Fibroblast of lung (primary cell): Measurements from ENCODE around the gene LYVE1. TPM values are rescaled to one million over a fixed set of nuclear protein-coding genes. Genes with fewer than 3 reads are reported as not detected.

Experiments used
- DNase-seq, 2 donors: peaks; one replicate each; pipeline versions ENCODE4 v3.0.0 to v3.0.0-alpha.2; 2010; ENCODE audit warnings: low read depth in 2 of 2
- H2AFZ ChIP-seq: 2 replicates; pipeline ENCODE4 v1.5.1; 2012; ENCODE audit warnings: low read length, control low read depth, inconsistent platforms
- H3K27ac ChIP-seq: 2 replicates; pipeline ENCODE4 v1.5.1; 2011; ENCODE audit warnings: low read length, control low read depth; ENCODE audit not compliant: insufficient read depth
- H3K27me3 ChIP-seq: 2 replicates; pipeline ENCODE4 v1.5.1; 2011; ENCODE audit warnings: mild to moderate bottlenecking, low read length; ENCODE audit not compliant: control insufficient read depth, insufficient read depth
- H3K36me3 ChIP-seq: 2 replicates; pipeline ENCODE4 v1.5.1; 2011; ENCODE audit warnings: low read length; ENCODE audit not compliant: control insufficient read depth, insufficient read depth
- H3K4me1 ChIP-seq: 2 replicates; pipeline ENCODE4 v1.5.1; 2011; ENCODE audit warnings: low read length; ENCODE audit not compliant: control insufficient read depth, insufficient read depth; ENCODE audit errors: extremely low read depth
- H3K4me2 ChIP-seq: 2 replicates; pipeline ENCODE4 v1.5.1; 2011; ENCODE audit warnings: low read length, control low read depth; ENCODE audit not compliant: insufficient read depth; ENCODE audit errors: extremely low read depth
- H3K4me3 ChIP-seq, 4 experiments: fragments of 200-600 bp in 1 of 4; sonication (generic) in 1 of 4; replicated peaks in 1 of 4; 2 replicates each; pipeline ENCODE4 v1.5.1; 2011 to 2016; ENCODE audit warnings: low read length in 4 of 4, low read depth in 3 of 4, mild to moderate bottlenecking in 3 of 4, control low read depth in 2 of 4, inconsistent platforms in 1 of 4, mixed read lengths in 1 of 4; ENCODE audit not compliant: insufficient read depth in 1 of 4; ENCODE audit errors: control extremely low read depth in 1 of 4
- H3K79me2 ChIP-seq: 2 replicates; pipeline ENCODE4 v1.5.1; 2012; ENCODE audit warnings: mild to moderate bottlenecking, low read length, inconsistent platforms; ENCODE audit not compliant: control insufficient read depth, insufficient read depth
- H3K9ac ChIP-seq: 2 replicates; pipeline ENCODE4 v1.5.1; 2011; ENCODE audit warnings: mild to moderate bottlenecking, low read length, control low read depth; ENCODE audit not compliant: insufficient read depth
- H3K9me3 ChIP-seq: 2 replicates; pipeline ENCODE4 v1.5.1; 2012; ENCODE audit warnings: low read depth, low read length; ENCODE audit not compliant: control insufficient read depth, insufficient read depth
- H4K20me1 ChIP-seq: 2 replicates; pipeline ENCODE4 v1.5.1; 2011; ENCODE audit warnings: low read length; ENCODE audit not compliant: control insufficient read depth, insufficient read depth; ENCODE audit errors: extremely low read depth
- EZH2 ChIP-seq: IDR thresholded peaks from 2 replicates; pipeline ENCODE4 v1.5.1; 2012; ENCODE audit warnings: low read length, control low read depth, mild to moderate bottlenecking; ENCODE audit errors: missing control alignments
- polyA plus RNA-seq, 2 donors: library from polyadenylated mRNA; depleted of rRNA in 1 of 2; stranded (reverse) in 1 of 2; unstranded in 1 of 2; fragments of >200 nt; gene quantifications; 2 replicates each; pipeline ENCODE4 v1.2.1, GENCODE V29; 2011 to 2012; ENCODE audit warnings: missing spikeins in 1 of 2
- total RNA-seq: library from RNA; depleted of rRNA; stranded (reverse); fragments of >200 nt; gene quantifications from 2 replicates; pipeline ENCODE4 v1.2.1, GENCODE V29; 2014
- TF ChIP-seq, protein P1 (sequence below), 2 donors: IDR thresholded peaks in 1 of 2; conservative IDR thresholded peaks in 1 of 2; 1 replicate in 1 of 2; 2 replicates in 1 of 2; pipeline ENCODE4 v1.5.1; 2011 to 2012; ENCODE audit warnings: low read length in 2 of 2, control low read depth in 1 of 2, inconsistent platforms in 1 of 2, low read depth in 1 of 2, mild to moderate bottlenecking in 1 of 2

The LYVE1 gene
- total and polyA plus RNA-seq, 2 donors (not counting 1 experiment from before 2014, with no cell fraction given) = 0.08 to 0.17 TPM

DNA sequence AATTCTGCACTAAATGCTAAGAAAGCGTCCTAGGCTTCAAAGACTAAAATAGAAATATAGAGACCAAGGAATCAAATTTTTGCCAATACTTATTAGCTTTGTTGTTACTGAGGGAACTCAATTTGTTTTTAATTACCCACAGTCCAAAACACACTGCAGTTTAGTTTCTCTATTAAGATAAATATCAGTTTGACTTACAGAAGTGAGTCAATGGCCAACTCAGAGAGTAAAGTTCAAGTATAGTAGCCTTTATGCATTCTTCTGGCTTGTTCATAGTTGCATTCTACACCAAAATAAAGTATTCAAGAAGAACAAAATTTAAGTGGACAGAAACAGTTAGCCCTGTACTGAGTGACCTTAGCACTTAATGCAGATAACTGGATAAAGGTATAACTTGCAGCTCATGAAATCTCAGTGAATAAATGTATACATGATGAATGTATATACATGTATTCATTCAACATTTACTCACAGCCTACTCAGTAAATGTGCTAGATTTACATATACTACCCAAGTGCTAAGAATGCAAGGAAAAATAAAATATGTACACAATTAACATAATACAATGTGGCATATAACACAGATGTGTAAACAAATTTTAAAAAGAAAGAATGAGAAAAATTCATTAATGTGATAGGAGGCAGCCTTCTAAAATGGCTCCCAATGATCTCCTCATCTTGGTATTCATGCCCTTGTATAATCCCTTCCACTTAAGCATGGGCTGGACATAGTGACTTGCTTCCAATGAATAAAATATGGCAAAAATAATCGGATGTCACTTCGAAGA is 17.8 kb downstream of the LYVE1 start:
- Histone ChIP-seq H3K27ac (peak overlapping the region; percentile 5), H4K20me1 (no peaks in the 10 kb centered on the region)

DNA sequence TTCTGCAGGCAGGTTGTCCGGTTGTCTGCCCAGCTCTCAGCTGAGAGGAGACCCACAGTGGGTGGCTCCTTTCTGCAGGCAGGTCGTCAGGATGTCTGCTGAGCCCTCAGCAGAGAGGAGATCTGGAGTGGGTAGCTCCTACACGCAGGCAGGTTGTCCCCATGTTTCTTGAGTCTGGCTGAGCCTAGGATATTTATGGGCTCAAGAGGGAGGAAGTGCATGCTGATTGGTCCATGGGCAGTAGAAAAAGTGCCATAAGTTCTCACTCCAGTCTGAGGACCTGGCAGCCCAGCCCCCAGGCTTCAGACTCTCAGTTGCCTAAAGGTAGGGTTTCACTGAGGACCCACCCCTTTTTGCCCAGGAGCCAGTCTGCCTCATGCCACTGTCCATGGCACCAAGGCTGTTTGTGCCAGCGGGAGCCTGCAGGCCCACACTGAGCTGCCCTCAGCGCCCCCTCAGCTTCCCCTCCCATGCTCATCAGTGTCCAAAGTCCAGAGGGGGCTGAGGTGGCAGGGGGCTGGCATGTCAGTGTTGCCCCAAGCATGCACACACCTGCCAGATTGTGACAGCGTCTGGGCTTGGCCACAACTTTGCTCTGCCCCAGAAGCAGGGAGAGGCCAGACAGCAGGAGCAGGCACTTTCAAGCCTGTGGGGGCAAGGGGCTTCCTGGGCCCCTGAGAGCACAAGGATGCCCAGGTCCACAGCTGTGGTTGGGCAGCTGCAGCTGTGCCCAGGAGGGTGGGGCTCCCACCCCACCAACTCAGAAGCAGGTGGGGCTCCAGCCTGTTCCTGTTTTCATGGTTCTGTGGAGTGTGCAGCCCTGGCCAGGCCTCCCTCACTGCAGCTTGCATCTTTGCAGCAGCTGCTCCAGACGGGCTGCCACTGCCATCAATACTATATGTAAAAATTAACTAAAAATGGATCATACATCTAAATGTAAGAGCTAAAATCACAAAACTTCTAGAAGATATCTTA is 23.7 kb downstream of the LYVE1 start:
- Histone ChIP-seq H3K4me3 (no peak overlapping the region), H3K36me3 (no peaks in the 10 kb centered on the region), H3K9ac (no peak overlapping the region), H3K4me1 (no peaks in the 10 kb centered on the region), H2AFZ (no peak overlapping the region), H3K4me2 (no peak overlapping the region), H3K27ac (no peak overlapping the region), H3K79me2 (peaks cover 6% of the 10 kb centered on the region), H4K20me1 (no peaks in the 10 kb centered on the region), H3K9me3 (no peaks in the 10 kb centered on the region), H3K27me3 (no peaks in the 10 kb centered on the region)
- TF ChIP-seq, protein P1, sequence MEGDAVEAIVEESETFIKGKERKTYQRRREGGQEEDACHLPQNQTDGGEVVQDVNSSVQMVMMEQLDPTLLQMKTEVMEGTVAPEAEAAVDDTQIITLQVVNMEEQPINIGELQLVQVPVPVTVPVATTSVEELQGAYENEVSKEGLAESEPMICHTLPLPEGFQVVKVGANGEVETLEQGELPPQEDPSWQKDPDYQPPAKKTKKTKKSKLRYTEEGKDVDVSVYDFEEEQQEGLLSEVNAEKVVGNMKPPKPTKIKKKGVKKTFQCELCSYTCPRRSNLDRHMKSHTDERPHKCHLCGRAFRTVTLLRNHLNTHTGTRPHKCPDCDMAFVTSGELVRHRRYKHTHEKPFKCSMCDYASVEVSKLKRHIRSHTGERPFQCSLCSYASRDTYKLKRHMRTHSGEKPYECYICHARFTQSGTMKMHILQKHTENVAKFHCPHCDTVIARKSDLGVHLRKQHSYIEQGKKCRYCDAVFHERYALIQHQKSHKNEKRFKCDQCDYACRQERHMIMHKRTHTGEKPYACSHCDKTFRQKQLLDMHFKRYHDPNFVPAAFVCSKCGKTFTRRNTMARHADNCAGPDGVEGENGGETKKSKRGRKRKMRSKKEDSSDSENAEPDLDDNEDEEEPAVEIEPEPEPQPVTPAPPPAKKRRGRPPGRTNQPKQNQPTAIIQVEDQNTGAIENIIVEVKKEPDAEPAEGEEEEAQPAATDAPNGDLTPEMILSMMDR (conservative IDR thresholded peaks at IDR 0.05 in 1 of 2, IDR thresholded peaks at IDR 0.05 in 1 of 2; ENCODE audit: low read depth in 1 of 2, low read length in 2 of 2) = no peak
- no peak for TF ChIP-seq EZH2
- no peak for DNase-seq

More for the DNA sequence above, 17.8 kb downstream of the LYVE1 start:
- peak; percentile 65 to 73 for DNase-seq
- H3K79me2 ChIP-seq = no peaks in the 10 kb centered on the region
- no peaks in the 10 kb centered on the region for H3K36me3 ChIP-seq
- no peak overlapping the region for H2AFZ ChIP-seq
- H3K4me2 ChIP-seq = peak overlapping the region; percentile 47
- TF ChIP-seq, protein P1 (conservative IDR thresholded peaks at IDR 0.05 in 1 of 2, IDR thresholded peaks at IDR 0.05 in 1 of 2; ENCODE audit: low read depth in 1 of 2, low read length in 2 of 2) = no peak
- TF ChIP-seq EZH2 = no peak
- no peak overlapping the region for H3K9ac ChIP-seq
- H3K4me3 ChIP-seq = no peak overlapping the region
- H3K27me3 ChIP-seq = no peaks in the 10 kb centered on the region
- H3K9me3 ChIP-seq = no peaks in the 10 kb centered on the region
- peaks cover 3% of the 10 kb centered on the region for H3K4me1 ChIP-seq

DNA sequence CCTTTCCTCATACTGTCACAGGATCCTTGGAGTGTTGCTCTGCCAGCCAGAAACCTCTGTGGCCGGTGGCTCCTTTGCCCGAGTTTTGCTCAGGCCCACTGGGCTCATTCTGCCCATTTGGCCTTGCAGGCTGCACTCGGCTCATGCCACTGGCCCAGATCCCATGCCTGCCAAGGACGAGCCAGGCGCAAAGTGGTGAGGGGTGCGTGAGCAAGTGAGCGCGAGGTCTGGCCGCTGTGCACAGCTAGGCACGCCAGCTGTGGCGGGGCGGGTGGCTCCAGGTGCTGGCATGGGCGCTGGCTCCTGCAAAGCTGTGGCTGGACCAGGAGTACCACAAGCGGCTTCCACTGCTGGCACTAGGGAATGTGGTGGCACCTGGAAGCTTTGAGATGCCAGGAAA is 24.7 kb downstream of the LYVE1 start:
- no peak overlapping the region for H2AFZ ChIP-seq
- no peaks in the 10 kb centered on the region for H3K9me3 ChIP-seq
- H3K79me2 ChIP-seq = peaks cover 6% of the 10 kb centered on the region
- no peak overlapping the region for H3K9ac ChIP-seq
- no peak overlapping the region for H3K4me3 ChIP-seq
- no peak for DNase-seq
- no peak overlapping the region for H3K4me2 ChIP-seq
- no peaks in the 10 kb centered on the region for H3K27me3 ChIP-seq
- no peaks in the 10 kb centered on the region for H3K36me3 ChIP-seq
- H3K27ac ChIP-seq = no peak overlapping the region
- TF ChIP-seq, protein P1 (conservative IDR thresholded peaks at IDR 0.05 in 1 of 2, IDR thresholded peaks at IDR 0.05 in 1 of 2; ENCODE audit: low read depth in 1 of 2, low read length in 2 of 2) = no peak
- no peak for TF ChIP-seq EZH2
- no peaks in the 10 kb centered on the region for H3K4me1 ChIP-seq
- H4K20me1 ChIP-seq = no peaks in the 10 kb centered on the region
